HUES64 (cell line): Measurements from ENCODE around the gene THADA.

ENCODE experiments used
- H3K27ac ChIP-seq: 2 replicates; pipeline ENCODE4 v1.7.0; 2013; ENCODE audit warnings: low read depth, low read length, inconsistent platforms
- H3K27me3 ChIP-seq: 2 replicates; pipeline ENCODE4 v1.6.1; 2013; ENCODE audit warnings: mild to moderate bottlenecking, low read length; ENCODE audit not compliant: insufficient read depth
- H3K36me3 ChIP-seq: 2 replicates; pipeline ENCODE4 v1.6.1; 2013; ENCODE audit warnings: mild to moderate bottlenecking, low read length; ENCODE audit not compliant: insufficient read depth
- H3K4me1 ChIP-seq: 2 replicates; pipeline ENCODE4 v1.6.1; 2013; ENCODE audit warnings: mild to moderate bottlenecking, low read length, moderate library complexity; ENCODE audit not compliant: insufficient read depth
- H3K4me3 ChIP-seq: 2 replicates; pipeline ENCODE4 v1.5.1; 2013; ENCODE audit warnings: mild to moderate bottlenecking, low read length, moderate library complexity
- H3K9ac ChIP-seq: 2 replicates; pipeline ENCODE4 v1.6.1; 2013; ENCODE audit warnings: mild to moderate bottlenecking, low read depth, low read length
- H3K9me3 ChIP-seq: 2 replicates; pipeline ENCODE4 v1.6.1; 2013; ENCODE audit warnings: low read depth, low read length; ENCODE audit not compliant: insufficient read depth
- WGBS: fragments of 150-250, 120-280 bp; methylation state at CpG from one replicate; pipeline ENCODE4 v1.1.7; 2013; ENCODE audit warnings: missing lambda C conversion rate; 5-methylcytosine and 5-hydroxymethylcytosine counted together

The THADA gene

DNA sequence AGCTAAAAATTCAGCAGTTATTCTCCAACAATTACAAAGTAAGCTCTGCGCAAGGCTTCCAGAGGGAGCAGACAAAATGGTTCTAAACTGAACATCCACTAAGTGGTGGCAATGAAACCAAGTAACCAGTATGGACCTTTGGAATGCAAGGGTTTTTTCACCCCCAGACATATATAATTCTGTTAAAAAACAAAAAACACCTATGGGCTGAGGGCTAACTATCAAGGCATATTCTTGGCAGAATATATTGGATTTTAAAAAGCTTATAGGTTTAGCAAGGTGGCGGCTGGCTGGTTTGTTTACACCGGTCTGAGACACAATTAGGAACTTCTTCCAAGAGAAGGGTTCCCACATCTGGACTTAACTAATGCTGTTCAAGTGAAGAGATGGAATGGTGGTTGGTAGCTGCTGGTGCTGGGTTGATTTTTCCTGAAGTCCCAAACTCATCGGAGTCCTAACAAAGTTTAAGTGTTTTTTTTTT, 372.3 kb downstream of the THADA start:
- H3K27me3 ChIP-seq: no peaks in the 10 kb centered on the region
- H3K27ac ChIP-seq: peak overlapping the region; percentile 58; the same call in 1 of the 2 replicates
- peak overlapping the region; percentile 99 for H3K9ac ChIP-seq
- H3K4me1 ChIP-seq: peaks cover 46% of the 10 kb centered on the region
- H3K4me3 ChIP-seq: peak overlapping the region; percentile 94
- peaks cover 30% of the 10 kb centered on the region for H3K36me3 ChIP-seq
- 18% methylated on average over 3 of the region's 4 CpGs for WGBS
- no peaks in the 10 kb centered on the region for H3K9me3 ChIP-seq

GRCh38 chr2:43222475-43223309, 373.1 kb downstream of the THADA start:
- WGBS: 29% methylated on average over 5 of the region's 8 CpGs

GRCh38 chr2:43221763-43222474, 373.9 kb downstream of the THADA start:
- WGBS: 3% methylated on average over 7 of the region's 8 CpGs
- Histone ChIP-seq H3K9ac (peak overlapping the region; percentile 99; the same call in 1 of the 2 replicates), H3K4me1 (peaks cover 57% of the 10 kb centered on the region), H3K4me3 (peak overlapping the region; percentile 94), H3K9me3 (no peaks in the 10 kb centered on the region), H3K27me3 (no peaks in the 10 kb centered on the region), H3K27ac (peak overlapping the region; percentile 94), H3K36me3 (peaks cover 30% of the 10 kb centered on the region)

More at GRCh38 chr2:43222475-43223309, 373.1 kb downstream of the THADA start:
- H3K9me3 ChIP-seq: no peaks in the 10 kb centered on the region
- peak overlapping the region; percentile 99; the same call in 1 of the 2 replicates for H3K9ac ChIP-seq
- peaks cover 30% of the 10 kb centered on the region for H3K36me3 ChIP-seq
- H3K27me3 ChIP-seq: no peaks in the 10 kb centered on the region
- H3K27ac ChIP-seq: peak overlapping the region; percentile 69; the same call in 1 of the 2 replicates
- peaks cover 53% of the 10 kb centered on the region for H3K4me1 ChIP-seq
- H3K4me3 ChIP-seq: peak overlapping the region; percentile 94

DNA sequence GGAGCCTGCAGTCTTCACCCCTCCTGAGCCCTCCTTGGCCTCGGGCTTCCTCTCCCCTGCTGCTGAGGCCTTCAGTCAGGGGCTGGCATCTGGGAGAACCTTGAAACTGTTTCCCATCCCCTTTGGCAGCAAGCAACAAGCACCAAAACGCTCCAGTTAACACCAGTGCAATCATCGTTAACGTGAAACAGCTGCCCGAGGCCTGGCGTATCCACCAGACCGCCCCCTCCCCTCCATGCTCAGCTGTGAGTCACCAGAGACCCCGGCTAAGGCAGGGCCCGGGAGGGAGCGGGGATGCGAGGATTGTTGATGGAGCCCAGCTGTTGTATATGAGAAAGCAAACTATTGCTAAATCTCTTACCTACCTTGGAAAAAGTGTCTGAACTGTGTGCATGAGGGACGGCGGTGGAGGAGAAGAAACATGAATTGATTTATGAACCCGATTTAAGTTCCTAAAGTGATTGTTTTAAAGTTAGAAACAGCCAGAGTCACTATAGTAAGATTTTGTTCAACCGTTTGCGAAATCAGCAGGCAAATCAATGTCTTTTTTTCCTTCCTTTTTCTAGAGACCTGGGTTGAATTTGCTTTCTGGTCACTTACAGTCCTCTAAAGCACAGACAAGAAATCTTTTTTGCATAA, 374.6 kb downstream of the THADA start:
- peaks cover 57% of the 10 kb centered on the region for H3K4me1 ChIP-seq
- H3K27ac ChIP-seq: peak overlapping the region; percentile 94
- H3K27me3 ChIP-seq: no peaks in the 10 kb centered on the region
- peaks cover 30% of the 10 kb centered on the region for H3K36me3 ChIP-seq
- H3K4me3 ChIP-seq: peak overlapping the region; percentile 94
- 19% methylated on average over 12 of the region's 16 CpGs for WGBS
- H3K9me3 ChIP-seq: no peaks in the 10 kb centered on the region
- peak overlapping the region; percentile 41; the same call in 1 of the 2 replicates for H3K9ac ChIP-seq

DNA sequence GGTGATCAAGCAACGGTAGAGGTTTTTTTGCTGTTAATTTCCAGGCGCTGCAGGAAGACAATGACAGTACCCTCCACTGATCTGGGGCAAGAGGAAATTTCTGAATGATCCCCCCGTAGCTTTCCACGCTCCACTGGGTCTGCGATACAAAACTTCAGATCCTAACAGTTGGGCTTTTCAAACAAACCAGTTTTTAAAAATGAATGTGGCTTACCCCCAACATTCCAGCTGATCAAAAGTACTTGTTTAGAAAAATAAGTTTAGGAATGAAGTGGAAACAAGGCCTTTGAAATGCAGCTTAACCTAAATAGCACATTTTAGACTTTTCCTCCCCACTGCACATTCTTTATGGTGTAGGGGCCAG, 375.1 kb downstream of the THADA start:
- H3K36me3 ChIP-seq: peaks cover 30% of the 10 kb centered on the region
- H3K4me3 ChIP-seq: peak overlapping the region; percentile 94
- peak overlapping the region; percentile 41; the same call in 1 of the 2 replicates for H3K9ac ChIP-seq
- peaks cover 61% of the 10 kb centered on the region for H3K4me1 ChIP-seq
- no peaks in the 10 kb centered on the region for H3K27me3 ChIP-seq
- peak overlapping the region; percentile 94 for H3K27ac ChIP-seq
- 51% methylated on average over 5 of the region's 5 CpGs for WGBS
- H3K9me3 ChIP-seq: no peaks in the 10 kb centered on the region

DNA sequence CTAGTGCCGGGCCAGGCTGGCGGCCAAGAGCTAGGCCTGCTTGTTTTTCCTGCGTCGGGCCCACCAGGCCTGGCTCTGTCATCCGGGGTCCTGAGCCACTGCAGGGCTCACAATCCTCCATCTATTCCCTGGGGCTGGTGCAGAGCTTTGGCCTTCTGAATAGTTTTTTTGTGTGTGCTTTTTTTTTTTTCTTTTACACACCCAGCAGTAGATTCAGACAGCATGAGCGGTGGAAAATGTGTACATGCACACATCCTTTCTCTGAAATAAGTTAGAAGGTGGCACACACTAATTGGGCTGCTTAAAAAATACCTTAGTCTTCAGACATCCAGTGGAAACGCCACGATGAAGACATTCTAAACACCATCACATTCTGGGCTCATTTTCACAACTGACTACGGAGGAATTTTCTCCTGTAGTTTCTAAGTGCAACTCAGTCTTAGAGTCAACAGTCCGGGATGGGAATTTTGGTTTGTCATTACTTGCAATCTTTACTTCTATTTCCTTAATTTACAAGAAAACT, 375.5 kb downstream of the THADA start:
- Histone ChIP-seq H3K9ac (peak overlapping the region; percentile 41), H3K27me3 (no peaks in the 10 kb centered on the region), H3K36me3 (peaks cover 30% of the 10 kb centered on the region), H3K27ac (peak overlapping the region; percentile 94), H3K4me3 (peak overlapping the region; percentile 94), H3K9me3 (no peaks in the 10 kb centered on the region), H3K4me1 (peaks cover 65% of the 10 kb centered on the region)
- whole genome bisulfite sequencing: 25% methylated on average over 10 of the region's 10 CpGs

DNA sequence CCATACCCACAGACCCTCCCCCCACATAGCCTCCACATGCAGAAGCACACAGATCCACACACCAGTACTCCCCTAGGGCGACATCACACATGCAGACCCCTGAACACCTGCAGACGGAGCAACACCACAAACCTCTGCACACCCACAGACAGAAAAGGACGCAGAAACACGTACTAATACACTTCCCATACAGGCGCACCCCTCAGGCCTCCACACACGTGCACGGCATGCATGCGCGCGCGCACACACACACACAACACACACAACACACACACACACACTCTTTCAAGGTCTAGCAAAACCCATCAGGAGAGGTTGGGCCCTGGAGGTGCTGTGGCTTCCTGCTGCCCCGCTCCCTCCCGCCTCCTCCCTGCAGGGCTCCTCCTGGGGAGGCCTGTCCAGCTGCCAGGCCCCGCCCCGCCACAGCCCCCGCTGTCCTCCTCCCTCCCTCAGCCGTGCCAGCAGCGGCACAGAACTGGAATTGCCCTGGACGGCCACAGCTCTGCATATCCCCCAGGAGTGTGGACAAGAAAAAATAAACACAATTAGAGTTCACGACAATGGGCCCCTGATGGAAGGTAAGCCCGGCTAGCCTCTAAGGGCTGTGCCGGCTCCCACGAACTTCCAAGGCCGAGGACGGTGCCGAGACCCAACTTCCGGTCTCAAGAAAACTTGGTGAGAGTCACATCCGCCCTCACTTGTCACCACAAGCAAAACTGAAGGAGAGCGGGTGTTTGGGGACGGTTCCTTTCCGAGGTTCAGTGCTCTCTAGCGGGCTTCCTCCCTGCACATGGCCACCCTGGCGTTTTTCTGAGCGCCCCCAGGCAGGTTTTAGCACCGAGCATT, 376.2 kb downstream of the THADA start:
- Histone ChIP-seq H3K4me1 (peaks cover 69% of the 10 kb centered on the region), H3K36me3 (peaks cover 24% of the 10 kb centered on the region)
- WGBS: 10% methylated on average over 35 of the region's 35 CpGs

GRCh38 chr2:43218702-43219382, 377.0 kb downstream of the THADA start:
- Histone ChIP-seq H3K9me3 (no peaks in the 10 kb centered on the region), H3K27me3 (no peaks in the 10 kb centered on the region), H3K4me3 (peak overlapping the region; percentile 94), H3K36me3 (peaks cover 19% of the 10 kb centered on the region), H3K27ac (peak overlapping the region; percentile 94), H3K4me1 (peaks cover 69% of the 10 kb centered on the region), H3K9ac (peak overlapping the region; percentile 62)
- 15% methylated on average over 8 of the region's 8 CpGs for WGBS

More for the DNA sequence above, 376.2 kb downstream of the THADA start:
- Histone ChIP-seq H3K9me3 (no peaks in the 10 kb centered on the region), H3K4me3 (peak overlapping the region; percentile 94), H3K27me3 (no peaks in the 10 kb centered on the region), H3K9ac (peak overlapping the region; percentile 41), H3K27ac (peak overlapping the region; percentile 94)

- Histone ChIP-seq H3K9me3 (no peaks in the 10 kb centered on the region), H3K27ac (peak overlapping the region; percentile 93), H3K4me3 (peak overlapping the region; percentile 94), H3K36me3 (peaks cover 13% of the 10 kb centered on the region), H3K27me3 (no peaks in the 10 kb centered on the region), H3K9ac (peak overlapping the region; percentile 62), H3K4me1 (peaks cover 63% of the 10 kb centered on the region)
- whole genome bisulfite sequencing: 2% methylated on average over 13 of the region's 13 CpGs
These were observed 377.6 kb downstream of the THADA start for GRCh38 chr2:43218155-43218701.
